GM12872 (cell line): ENCODE data around the gene FAM210A.

Source experiments
- TF ChIP-seq, protein P1 (sequence below): IDR thresholded peaks from 3 replicates; pipeline ENCODE4 v1.5.1; 2011; ENCODE audit warnings: low read depth, mild to moderate bottlenecking, low read length, moderate library complexity; ENCODE audit not compliant: insufficient read depth

FAM210A gene

DNA sequence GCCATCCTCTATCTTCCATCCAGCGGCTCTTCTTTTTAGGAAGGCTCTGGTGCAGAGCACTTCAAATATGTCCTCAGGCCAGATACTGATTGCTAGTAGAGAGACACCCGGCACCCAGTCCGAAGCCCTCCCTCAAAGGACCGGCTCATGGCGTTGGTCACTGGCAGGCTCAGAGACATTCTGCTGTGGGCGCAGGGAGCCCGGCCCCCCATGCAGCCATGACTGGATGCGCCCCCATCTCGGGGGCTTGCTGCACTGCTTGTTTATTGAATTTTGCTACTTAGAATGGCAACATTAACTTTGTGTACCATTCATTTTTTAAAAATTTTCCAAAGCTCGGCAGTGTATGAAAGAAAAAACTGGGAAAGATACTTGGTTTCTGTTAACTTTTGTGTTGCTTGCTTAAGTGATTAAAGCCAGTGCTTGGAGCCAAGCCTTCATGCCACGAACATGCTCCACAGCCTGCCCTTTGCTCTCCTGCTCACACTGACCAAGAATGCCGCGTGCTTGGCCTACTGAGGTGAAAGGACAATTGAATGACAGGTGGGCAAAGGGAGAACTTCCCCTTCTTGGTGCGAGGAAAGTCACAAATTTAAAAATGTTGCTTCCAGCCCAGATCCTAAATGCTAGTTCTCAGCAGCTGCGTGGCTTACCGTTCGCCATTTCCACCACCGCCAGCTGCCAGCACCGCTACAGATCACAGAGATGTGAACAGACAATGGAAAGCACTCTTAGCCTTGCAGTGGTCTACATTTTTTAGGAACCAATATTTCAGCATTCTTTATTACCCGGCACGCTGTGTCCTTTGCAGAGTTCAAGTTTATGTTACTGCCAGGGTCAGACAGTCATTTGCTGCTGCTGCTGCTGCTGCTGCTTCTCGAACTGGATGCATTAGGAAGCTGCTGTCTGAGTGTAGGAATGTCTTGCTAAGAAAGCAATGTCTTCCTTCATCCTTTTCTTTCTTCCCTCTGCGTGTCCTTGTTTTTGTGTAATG is 76.7 kb downstream of the FAM210A start:
- TF ChIP-seq, protein P1, sequence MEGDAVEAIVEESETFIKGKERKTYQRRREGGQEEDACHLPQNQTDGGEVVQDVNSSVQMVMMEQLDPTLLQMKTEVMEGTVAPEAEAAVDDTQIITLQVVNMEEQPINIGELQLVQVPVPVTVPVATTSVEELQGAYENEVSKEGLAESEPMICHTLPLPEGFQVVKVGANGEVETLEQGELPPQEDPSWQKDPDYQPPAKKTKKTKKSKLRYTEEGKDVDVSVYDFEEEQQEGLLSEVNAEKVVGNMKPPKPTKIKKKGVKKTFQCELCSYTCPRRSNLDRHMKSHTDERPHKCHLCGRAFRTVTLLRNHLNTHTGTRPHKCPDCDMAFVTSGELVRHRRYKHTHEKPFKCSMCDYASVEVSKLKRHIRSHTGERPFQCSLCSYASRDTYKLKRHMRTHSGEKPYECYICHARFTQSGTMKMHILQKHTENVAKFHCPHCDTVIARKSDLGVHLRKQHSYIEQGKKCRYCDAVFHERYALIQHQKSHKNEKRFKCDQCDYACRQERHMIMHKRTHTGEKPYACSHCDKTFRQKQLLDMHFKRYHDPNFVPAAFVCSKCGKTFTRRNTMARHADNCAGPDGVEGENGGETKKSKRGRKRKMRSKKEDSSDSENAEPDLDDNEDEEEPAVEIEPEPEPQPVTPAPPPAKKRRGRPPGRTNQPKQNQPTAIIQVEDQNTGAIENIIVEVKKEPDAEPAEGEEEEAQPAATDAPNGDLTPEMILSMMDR, result no peak

- TF ChIP-seq, protein P1, result no peak
Measured at GRCh38 chr18:13647761-13648160, 78.6 kb downstream of the FAM210A start.

GRCh38 chr18:13646633-13647032 is 79.7 kb downstream of the FAM210A start:
- TF ChIP-seq, protein P1, result no peak

DNA sequence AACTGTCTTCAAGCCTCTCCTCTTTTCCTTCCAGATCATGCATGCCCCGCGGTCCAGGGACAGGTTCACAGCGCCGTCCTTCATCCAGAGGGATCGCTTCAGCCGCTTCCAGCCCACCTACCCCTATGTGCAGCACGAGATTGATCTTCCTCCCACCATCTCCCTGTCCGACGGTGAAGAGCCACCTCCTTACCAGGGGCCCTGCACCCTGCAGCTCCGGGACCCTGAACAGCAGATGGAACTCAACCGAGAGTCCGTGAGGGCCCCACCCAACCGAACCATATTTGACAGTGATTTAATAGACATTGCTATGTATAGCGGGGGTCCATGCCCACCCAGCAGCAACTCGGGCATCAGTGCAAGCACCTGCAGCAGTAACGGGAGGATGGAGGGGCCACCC is 81.3 kb downstream of the FAM210A start:
- TF ChIP-seq, protein P1, result no peak

- TF ChIP-seq, protein P1, result no peak
Measured at GRCh38 chr18:13643261-13643751, 83.1 kb downstream of the FAM210A start.

DNA sequence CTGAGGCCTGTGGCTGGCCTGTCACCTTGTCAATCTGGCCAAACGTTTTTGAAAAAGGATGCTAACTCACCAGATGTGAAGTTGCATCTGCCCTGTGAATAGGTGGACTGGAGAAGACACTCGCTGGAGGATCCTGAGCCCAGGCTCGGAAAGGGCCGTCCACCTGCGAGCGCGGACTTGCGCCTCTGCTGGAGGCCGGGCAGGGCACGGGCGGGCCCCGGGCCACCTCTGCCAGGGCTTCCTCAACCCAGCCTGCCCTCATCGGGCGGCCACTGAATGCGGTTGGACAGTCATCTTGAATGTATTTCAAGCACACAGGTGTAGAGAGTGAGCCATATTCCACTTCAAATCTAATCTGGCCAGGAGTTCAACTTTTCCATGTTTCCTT is 83.9 kb downstream of the FAM210A start:
- TF ChIP-seq, protein P1, result no peak

DNA sequence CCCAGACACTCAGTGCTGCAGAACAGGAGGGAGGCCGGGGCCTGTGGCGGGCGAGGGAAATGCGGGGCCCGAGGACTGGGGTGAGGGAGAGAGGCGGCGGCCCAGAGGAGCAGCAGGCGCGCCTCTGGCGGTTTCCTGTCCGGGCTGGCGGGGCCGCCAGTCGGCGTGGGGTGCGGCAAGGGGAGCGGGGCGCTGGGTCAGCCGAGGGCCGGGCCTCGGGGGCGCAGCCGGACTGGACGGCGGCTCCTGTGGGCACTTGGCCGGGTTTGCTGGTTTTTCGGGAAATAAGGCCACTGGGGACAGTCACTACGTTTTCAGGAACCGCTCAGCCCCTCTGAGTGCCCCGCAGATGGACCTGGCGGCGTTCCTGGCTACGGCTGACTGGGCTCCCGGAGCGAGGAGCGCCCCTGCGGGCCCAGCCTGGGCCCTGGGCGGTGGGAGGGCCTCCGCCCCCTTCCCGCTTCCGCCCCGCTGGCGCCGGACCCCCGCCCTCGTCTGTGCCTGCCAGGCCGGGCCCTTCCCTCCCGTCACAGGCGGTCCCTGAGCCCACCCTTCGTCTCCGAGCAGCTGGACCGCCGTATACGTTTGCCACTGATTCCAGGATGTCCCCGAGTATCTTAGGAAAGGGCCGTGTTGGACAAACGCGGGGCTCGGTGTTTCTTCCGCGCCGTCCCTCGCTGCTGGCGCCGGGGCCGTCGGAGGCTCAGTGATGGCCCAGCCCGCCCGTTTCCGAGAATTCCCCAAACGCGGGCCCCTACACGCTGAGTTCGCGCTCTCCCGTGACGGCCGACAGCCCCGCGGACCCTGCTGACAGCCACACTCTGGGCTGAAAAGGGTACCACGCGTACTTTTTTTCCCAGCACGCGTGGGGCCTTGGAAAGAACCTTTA is 84.6 kb downstream of the FAM210A start:
- TF ChIP-seq, protein P1, result no peak
